Activated CD8-positive, alpha-beta memory T cell treated with anti-CD3 and anti-CD28 coated beads, Interleukin-2, amount 50 U/mL, for 4 hours (primary cell): ENCODE measurements around the gene GPRIN3.
"Not testable (repeated sequence)": the region's sequence is repeated elsewhere in the genome, so short reads cannot be mapped to it uniquely, and the experiment has no call there.

Experiments
- DNase-seq: peaks from one replicate; pipeline ENCODE4 v3.0.0-alpha.2; 2020

GPRIN3 gene

GRCh38 chr4:89288430-89288829 is 19.2 kb downstream of the GPRIN3 start:
- DNase-seq: no peak

- no peak for DNase-seq
These were observed 19.7 kb downstream of the GPRIN3 start for GRCh38 chr4:89287945-89288344.

GRCh38 chr4:89285745-89286144 is 21.9 kb downstream of the GPRIN3 start:
- no peak for DNase-seq

- peak; percentile 28 for DNase-seq
These were observed 22.8 kb downstream of the GPRIN3 start for GRCh38 chr4:89284828-89285227.

GRCh38 chr4:89284020-89284424 is 23.6 kb downstream of the GPRIN3 start:
- DNase-seq: no peak

GRCh38 chr4:89283226-89284009 is 24.2 kb downstream of the GPRIN3 start:
- peak; percentile 26 for DNase-seq

- no peak for DNase-seq
These were observed 28.2 kb downstream of the GPRIN3 start for GRCh38 chr4:89279385-89279784.

- DNase-seq: no peak
These were observed 30.2 kb downstream of the GPRIN3 start for GRCh38 chr4:89277412-89277811.

- no peak for DNase-seq
These were observed 31.3 kb downstream of the GPRIN3 start for GRCh38 chr4:89276296-89276695.

- DNase-seq: no peak
These were observed 32.0 kb downstream of the GPRIN3 start for GRCh38 chr4:89275587-89275986.

GRCh38 chr4:89273741-89274141 is 33.9 kb downstream of the GPRIN3 start:
- DNase-seq: no peak

- no peak for DNase-seq
These were observed 36.8 kb downstream of the GPRIN3 start for GRCh38 chr4:89270792-89271191.

GRCh38 chr4:89269121-89269666 is 38.4 kb downstream of the GPRIN3 start:
- DNase-seq: no peak

- DNase-seq: no peak
These were observed 38.9 kb downstream of the GPRIN3 start for GRCh38 chr4:89268679-89269078.

GRCh38 chr4:89267846-89268245 is 39.8 kb downstream of the GPRIN3 start:
- DNase-seq: no peak

- no peak for DNase-seq
These were observed 40.2 kb downstream of the GPRIN3 start for GRCh38 chr4:89267392-89267791.

GRCh38 chr4:89266128-89266527 is 41.5 kb downstream of the GPRIN3 start:
- DNase-seq: no peak

GRCh38 chr4:89263265-89263664 is 44.3 kb downstream of the GPRIN3 start:
- DNase-seq: no peak

GRCh38 chr4:89259301-89260028 is 48.1 kb downstream of the GPRIN3 start:
- DNase-seq: no peak

- no peak for DNase-seq
These were observed 49.1 kb downstream of the GPRIN3 start for GRCh38 chr4:89258506-89258905.

- DNase-seq: no peak
These were observed 50.2 kb downstream of the GPRIN3 start for GRCh38 chr4:89257376-89257775.

- DNase-seq: no peak
These were observed 51.3 kb downstream of the GPRIN3 start for GRCh38 chr4:89256203-89256800.

GRCh38 chr4:89254847-89255246 is 52.8 kb downstream of the GPRIN3 start:
- DNase-seq: peak; percentile 45

- DNase-seq: not testable (repeated sequence)
These were observed 53.3 kb downstream of the GPRIN3 start for GRCh38 chr4:89254347-89254746.
